H1 (cell line): Measurements from ENCODE around the gene ABCG5. TPM values are rescaled to one million over a fixed set of nuclear protein-coding genes. Genes with fewer than 3 reads are reported as not detected.

Experiments
- CTCF ChIA-PET: fragments of 300-600 bp; sonication (Branson Sonifier 250); formaldehyde crosslinking; loops from one replicate; lab custom pipeline; 2021; ENCODE audit not compliant: partially characterized antibody; lab: Charles Lee
- POLR2A ChIA-PET: fragments of 300-600 bp; sonication (Branson Sonifier 250); formaldehyde crosslinking; loops from one replicate; lab custom pipeline; 2021; ENCODE audit warnings: inconsistent platforms; ENCODE audit not compliant: partially characterized antibody; lab: Charles Lee
- DNase-seq, 2 experiments: peaks; one replicate each; pipeline versions ENCODE4 v3.0.0 to v3.0.0-alpha.2; 2010 to 2022; ENCODE audit warnings: low spot score in 2 of 2, low read depth in 1 of 2, mixed read lengths in 1 of 2
- FAIRE-seq: peaks from 2 replicates; lab custom pipeline; 2011; peaks lifted over from hg19 to GRCh38; lab: Jason Lieb, UNC
- H2AFZ ChIP-seq: 2 replicates; pipeline ENCODE4 v1.8.1; 2012; ENCODE audit warnings: low read length, inconsistent platforms
- H2AK5ac ChIP-seq: 2 replicates; pipeline ENCODE4 v1.6.1; 2013; ENCODE audit warnings: low read depth, low read length
- H2BK120ac ChIP-seq: replicated peaks from 2 replicates; pipeline ENCODE3; 2013; ENCODE audit warnings: low read depth, low read length, inconsistent platforms
- H2BK12ac ChIP-seq: 2 replicates; pipeline ENCODE4 v1.6.1; 2013; ENCODE audit warnings: low read depth, low read length
- H2BK15ac ChIP-seq: 2 replicates; pipeline ENCODE4 v1.6.1; 2013; ENCODE audit warnings: low read length
- H2BK20ac ChIP-seq: 2 replicates; pipeline ENCODE4 v1.6.1; 2013; ENCODE audit warnings: low read length
- H2BK5ac ChIP-seq: 2 replicates; pipeline ENCODE4 v1.6.1; 2013; ENCODE audit warnings: low read depth, low read length
- H3K14ac ChIP-seq: 2 replicates; pipeline ENCODE4 v1.6.1; 2013; ENCODE audit warnings: inconsistent platforms; ENCODE audit not compliant: insufficient read length
- H3K18ac ChIP-seq: 2 replicates; pipeline ENCODE4 v1.6.1; 2013; ENCODE audit warnings: low read length; ENCODE audit errors: extremely low read depth
- H3K23ac ChIP-seq: 2 replicates; pipeline ENCODE4 v1.6.1; 2013; ENCODE audit warnings: inconsistent platforms; ENCODE audit not compliant: insufficient read length
- H3K23me2 ChIP-seq: 2 replicates; pipeline ENCODE4 v1.6.1; 2013; ENCODE audit warnings: low read depth, low read length
- H3K27ac ChIP-seq: 2 replicates; pipeline ENCODE4 v1.6.1; 2011; ENCODE audit warnings: low read depth, low read length, inconsistent platforms
- H3K27me3 ChIP-seq, 4 experiments: replicated peaks in 1 of 4; 1 replicate in 1 of 4; 2 replicates in 3 of 4; pipeline versions ENCODE4 v1.6.1 to v1.8.1; 2011 to 2013; ENCODE audit warnings: low read length in 3 of 4, mild to moderate bottlenecking in 3 of 4, inconsistent platforms in 2 of 4, mixed read lengths in 2 of 4, moderate library complexity in 1 of 4; ENCODE audit not compliant: control insufficient read depth in 3 of 4, insufficient read depth in 3 of 4; ENCODE audit errors: extremely low read depth in 1 of 4
- H3K36me3 ChIP-seq, 4 experiments: 2 replicates each; pipeline versions ENCODE4 v1.6.1 to v1.8.1; 2011 to 2013; ENCODE audit warnings: mild to moderate bottlenecking in 4 of 4, low read length in 3 of 4, moderate library complexity in 2 of 4, control low read depth in 1 of 4, inconsistent platforms in 1 of 4; ENCODE audit not compliant: insufficient read depth in 4 of 4, control insufficient read depth in 2 of 4
- H3K4ac ChIP-seq: replicated peaks from 2 replicates; pipeline ENCODE3; 2013; ENCODE audit warnings: low read length, low read depth, mixed read lengths, inconsistent platforms; ENCODE audit not compliant: insufficient read length
- H3K4me1 ChIP-seq, 4 experiments: replicated peaks in 1 of 4; 1 replicate in 1 of 4; 2 replicates in 3 of 4; pipeline versions ENCODE4 v1.6.1 to v1.8.1; 2011 to 2013; ENCODE audit warnings: low read length in 3 of 4, inconsistent platforms in 2 of 4, mixed read lengths in 1 of 4; ENCODE audit not compliant: insufficient read depth in 4 of 4, control insufficient read depth in 3 of 4
- H3K4me2 ChIP-seq, 2 experiments: 2 replicates each; pipeline versions ENCODE4 v1.6.1 to v1.8.1; 2011 to 2013; ENCODE audit warnings: low read depth in 2 of 2, low read length in 2 of 2, control low read depth in 1 of 2, inconsistent platforms in 1 of 2, mild to moderate bottlenecking in 1 of 2; ENCODE audit not compliant: insufficient read depth in 1 of 2
- H3K4me3 ChIP-seq, 4 experiments: fragments of 200-600, 300-600 bp in 1 of 4; sonication (generic), shearing (Covaris generic), sonication (Bioruptor Twin) in 1 of 4; 2 replicates each; pipeline versions ENCODE4 v1.5.1 to v1.8.1; 2011 to 2016; ENCODE audit warnings: low read length in 4 of 4, low read depth in 3 of 4, control low read depth in 2 of 4, inconsistent platforms in 2 of 4, mild to moderate bottlenecking in 2 of 4, mixed read lengths in 1 of 4, moderate library complexity in 1 of 4; ENCODE audit not compliant: insufficient read depth in 2 of 4; ENCODE audit errors: extremely low read depth in 1 of 4
- H3K56ac ChIP-seq: replicated peaks from 2 replicates; pipeline ENCODE3; 2013; ENCODE audit warnings: low read depth, mild to moderate bottlenecking, mixed read lengths, low read length, inconsistent platforms; ENCODE audit not compliant: insufficient read length
- H3K79me1 ChIP-seq: 2 replicates; pipeline ENCODE4 v1.6.1; 2013; ENCODE audit warnings: low read depth, low read length, control low read depth
- H3K79me2 ChIP-seq, 2 experiments: 2 replicates each; pipeline versions ENCODE4 v1.6.1 to v1.8.1; 2012 to 2013; ENCODE audit warnings: low read length in 2 of 2, mild to moderate bottlenecking in 2 of 2, inconsistent platforms in 1 of 2; ENCODE audit not compliant: insufficient read depth in 2 of 2, control insufficient read depth in 1 of 2
- H3K9ac ChIP-seq, 4 experiments: replicated peaks in 1 of 4; 1 replicate in 1 of 4; 2 replicates in 3 of 4; pipeline versions ENCODE4 v1.6.1 to v1.8.1; 2011 to 2013; ENCODE audit warnings: low read depth in 3 of 4, low read length in 3 of 4, control low read depth in 2 of 4, mild to moderate bottlenecking in 2 of 4, moderate library complexity in 2 of 4, inconsistent platforms in 1 of 4; ENCODE audit errors: extremely low read depth in 1 of 4
- H3K9me3 ChIP-seq, 2 experiments: 2 replicates each; pipeline versions ENCODE4 v1.6.1 to v1.8.1; 2012 to 2013; ENCODE audit warnings: mild to moderate bottlenecking in 2 of 2, moderate library complexity in 2 of 2, control low read depth in 1 of 2, inconsistent platforms in 1 of 2, low read depth in 1 of 2, low read length in 1 of 2, mixed read lengths in 1 of 2; ENCODE audit not compliant: insufficient read depth in 2 of 2
- H4K20me1 ChIP-seq, 2 experiments: replicated peaks in 1 of 2; 2 replicates each; pipeline versions ENCODE3 to v1.8.1; 2011 to 2013; ENCODE audit warnings: inconsistent platforms in 2 of 2, low read length in 2 of 2, mild to moderate bottlenecking in 1 of 2; ENCODE audit not compliant: insufficient read depth in 2 of 2, control insufficient read depth in 1 of 2
- H4K5ac ChIP-seq: 2 replicates; pipeline ENCODE4 v1.6.1; 2013; ENCODE audit warnings: low read length, low read depth, mixed read lengths, inconsistent platforms; ENCODE audit not compliant: insufficient read length
- H4K8ac ChIP-seq: 2 replicates; pipeline ENCODE4 v1.8.0; 2013; ENCODE audit warnings: mild to moderate bottlenecking, moderate library complexity, low read length, inconsistent platforms; ENCODE audit not compliant: insufficient read depth; ENCODE audit errors: extremely low read depth
- H4K91ac ChIP-seq: replicated peaks from 2 replicates; pipeline ENCODE3; 2013; ENCODE audit warnings: low read length, mixed read lengths, inconsistent platforms; ENCODE audit not compliant: insufficient read length
- FOSL1 ChIP-seq: IDR thresholded peaks from 2 replicates; pipeline ENCODE4 v1.6.1; 2011; ENCODE audit warnings: mild to moderate bottlenecking, low read depth, low read length, moderate library complexity; ENCODE audit not compliant: insufficient read depth
- POU5F1 ChIP-seq: IDR thresholded peaks from 2 replicates; pipeline ENCODE4 v1.6.1; 2011; ENCODE audit warnings: low read depth, mild to moderate bottlenecking, low read length, moderate library complexity
- SIX5 ChIP-seq: IDR thresholded peaks from 2 replicates; pipeline ENCODE4 v1.6.1; 2011; ENCODE audit warnings: mild to moderate bottlenecking, low read depth, low read length
- SP2 ChIP-seq: IDR thresholded peaks from 2 replicates; pipeline ENCODE4 v1.6.1; 2012; ENCODE audit warnings: mild to moderate bottlenecking, low read length, inconsistent platforms
- WGBS, 2 experiments: shearing (Covaris generic) in 1 of 2; methylation state at CpG; one replicate each; pipeline versions ENCODE4 v1.1.6 to v1.1.7; 2013 to 2015; ENCODE audit warnings: low lambda C conversion rate in 2 of 2, mixed read lengths in 2 of 2, inconsistent platforms in 1 of 2, low coverage in 1 of 2, missing lambda C conversion rate in 1 of 2; ENCODE audit not compliant: insufficient replicate concordance in 2 of 2, insufficient coverage in 1 of 2, insufficient read length in 1 of 2; ENCODE audit errors: extremely low coverage in 1 of 2, missing lambda C conversion rate in 1 of 2; 5-methylcytosine and 5-hydroxymethylcytosine counted together
- polyA plus RNA-seq, 7 experiments: library from polyadenylated mRNA; depleted of rRNA in 3 of 7; stranded (reverse) in 5 of 7; unstranded in 2 of 7; fragments of >200 nt in 5 of 7; fragments of 200-250 nt in 2 of 7; gene quantifications; 1 replicate in 5 of 7; 2 replicates in 1 of 7; 4 replicates in 1 of 7; pipeline versions ENCODE4 v1.2.1 to v1.2.3, GENCODE V29; 2011 to 2013; ENCODE audit warnings: missing spikeins in 2 of 7, mixed read lengths in 2 of 7
- total RNA-seq: library from RNA; stranded (reverse); fragmentation: NEBNext Ultra II Directional; extraction: Animal tissue kit (Norgen Biotek cat#: 25700); gene quantifications from 2 replicates; pipeline ENCODE4 v1.2.1, GENCODE V29; 2021

The ABCG5 gene
- total and polyA plus RNA-seq, 2 of the 8 experiments (the other 6 are each of a cell fraction or from before 2014, with no cell fraction given), result not detected

- H2BK120ac ChIP-seq, result no peak overlapping the region
- no peak overlapping the region for H2AK5ac ChIP-seq
- H4K20me1 ChIP-seq, result no peaks in the 10 kb centered on the region
- no peaks in the 10 kb centered on the region for H3K27me3 ChIP-seq
- FAIRE-seq, result no peak
- H3K9me3 ChIP-seq, result no peaks in the 10 kb centered on the region
- no peak overlapping the region for H3K4me3 ChIP-seq
- TF ChIP-seq FOSL1 (no peak), SP2 (no peak), SIX5 (no peak), POU5F1 (no peak)
- TF ChIP-seq, all 59 proteins: peak for 0
- Histone ChIP-seq H3K14ac (no peak overlapping the region), H3K79me1 (no peaks in the 10 kb centered on the region), H2BK12ac (no peak overlapping the region), H3K18ac (no peak overlapping the region), H4K8ac (no peak overlapping the region), H3K4me2 (no peak overlapping the region), H2BK5ac (no peak overlapping the region), H4K5ac (no peak overlapping the region), H2AFZ (no peak overlapping the region), H2BK20ac (no peak overlapping the region), H3K79me2 (no peaks in the 10 kb centered on the region), H3K4ac (no peak overlapping the region), H3K36me3 (no peaks in the 10 kb centered on the region; a peak in 1 of 8 replicates), H3K56ac (no peak overlapping the region), H3K9ac (no peak overlapping the region), H4K91ac (no peak overlapping the region), H3K4me1 (peaks cover 0 to 3% (median 0%) of the 10 kb centered on the region in 4 experiments; a peak in 1 of 7 replicates), H3K23me2 (no peaks in the 10 kb centered on the region), H2BK15ac (no peak overlapping the region), H3K27ac (no peak overlapping the region), H3K23ac (no peak overlapping the region)
- CTCF ChIA-PET, result no interaction called here
- POLR2A ChIA-PET, result no interaction called here
- no peak for DNase-seq
- WGBS, 2 experiments, result 98% methylated on average over 8 of the region's 8 CpGs; no CpG with 5 or more reads in 1 of the 2 experiments
These were observed 60.4 kb downstream of the ABCG5 start for GRCh38 chr2:43778233-43778632.
